Left lung (tissue), 10 donors: ENCODE results near the gene WDR20. TPM values are rescaled to one million over a fixed set of nuclear protein-coding genes. Genes with fewer than 3 reads are reported as not detected.
"Not testable (repeated sequence)": the region's sequence is repeated elsewhere in the genome, so short reads cannot be mapped to it uniquely, and the experiment has no call there.

ENCODE experiments used
- ATAC-seq: fragments of 200-7000 bp; cut with Tn5 transposase; one replicate; pipeline ENCODE4 v1.9.1; 2020; ENCODE audit warnings: moderate library complexity
- DNase-seq, 4 donors: peaks; one replicate each; pipeline ENCODE4 v3.0.0-alpha.2; 2013 to 2020
- H3K27ac ChIP-seq, 2 donors: fragments of 200-600 bp; sonication (generic) in 1 of 2; one replicate each; pipeline versions ENCODE4 v1.5.0 to v1.8.0; 2020 to 2021
- H3K27me3 ChIP-seq, 2 donors: fragments of 200-600 bp; sonication (generic) in 1 of 2; one replicate each; pipeline versions ENCODE4 v1.5.0 to v1.8.0; 2020 to 2021
- H3K36me3 ChIP-seq, 2 donors: fragments of 200-600 bp; sonication (generic) in 1 of 2; one replicate each; pipeline versions ENCODE4 v1.5.0 to v1.8.0; 2020 to 2021
- H3K4me1 ChIP-seq, 2 donors: fragments of 200-600 bp; one replicate each; pipeline ENCODE4 v1.8.0; 2021
- H3K4me3 ChIP-seq, 2 donors: fragments of 200-600 bp; sonication (generic) in 1 of 2; one replicate each; pipeline versions ENCODE4 v1.5.0 to v1.8.0; 2020 to 2021; ENCODE audit warnings: mild to moderate bottlenecking in 1 of 2
- H3K9me3 ChIP-seq, 2 donors: fragments of 200-600 bp; sonication (generic) in 1 of 2; one replicate each; pipeline versions ENCODE4 v1.5.0 to v1.8.0; 2020 to 2021
- CTCF ChIP-seq, 2 donors: fragments of 200-600 bp; sonication (generic) in 1 of 2; IDR thresholded peaks; one replicate each; pipeline versions ENCODE4 v1.5.0 to v1.8.0; 2021; ENCODE audit warnings: antibody characterized with exemption in 2 of 2
- intact Hi-C, 2 donors: fragments of 100-400 bp; cut with DNase I; formaldehyde crosslinking; loops; one replicate each; pipeline versions ENCODE4 v1.11.2 to v1.14.2; 2022
- polyA plus RNA-seq, 6 donors: library from polyadenylated mRNA; unstranded; fragments of 120-200 nt; gene quantifications; one replicate each; pipeline ENCODE4 v1.2.1, GENCODE V29; 2013; ENCODE audit not compliant: insufficient read length in 6 of 6
- total RNA-seq, 2 donors: library from RNA; stranded (reverse); fragmentation: NEBNext Ultra II Directional; extraction: Animal tissue kit (Norgen Biotek cat#: 25700); gene quantifications; one replicate each; pipeline ENCODE4 v1.2.1, GENCODE V29; 2021
- donor health status: DM: no; HTN: yes; CAD: no.
- donor health status: DM: no; HTN: no; CAD: no.

The WDR20 gene
- total and polyA plus RNA-seq, 8 donors, result 22.4 to 28.4 (median 26.2) TPM

GRCh38 chr14:102238131-102238530, 98.4 kb downstream of the WDR20 start:
- ATAC-seq (no peak), DNase-seq (no peak)
- Histone ChIP-seq H3K27ac (no peak overlapping the region), H3K4me3 (no peak overlapping the region), H3K36me3 (no peaks in the 10 kb centered on the region), H3K9me3 (no peaks in the 10 kb centered on the region), H3K4me1 (no peaks in the 10 kb centered on the region), H3K27me3 (no peaks in the 10 kb centered on the region)
- TF ChIP-seq CTCF (IDR thresholded peaks at IDR 0.05), result no peak
- intact Hi-C loops, result no loop called here

GRCh38 chr14:102238766-102239165, 99.1 kb downstream of the WDR20 start:
- H3K27me3 ChIP-seq, result no peaks in the 10 kb centered on the region
- no peak for ATAC-seq
- H3K9me3 ChIP-seq, result no peaks in the 10 kb centered on the region
- DNase-seq, result no peak
- H3K27ac ChIP-seq, result no peak overlapping the region
- no peak overlapping the region for H3K4me3 ChIP-seq
- no peaks in the 10 kb centered on the region for H3K4me1 ChIP-seq
- no peaks in the 10 kb centered on the region for H3K36me3 ChIP-seq
- intact Hi-C loops, result no loop called here
- TF ChIP-seq CTCF (IDR thresholded peaks at IDR 0.05), result no peak

GRCh38 chr14:102239231-102239630, 99.5 kb downstream of the WDR20 start:
- Histone ChIP-seq H3K27ac (no peak overlapping the region), H3K9me3 (no peaks in the 10 kb centered on the region), H3K4me1 (no peaks in the 10 kb centered on the region), H3K27me3 (no peaks in the 10 kb centered on the region), H3K4me3 (no peak overlapping the region), H3K36me3 (no peaks in the 10 kb centered on the region)
- intact Hi-C loops, result no loop called here
- DNase-seq, result no peak
- ATAC-seq, result no peak
- TF ChIP-seq CTCF (IDR thresholded peaks at IDR 0.05), result no peak

- DNase-seq, H3K4me1 ChIP-seq, ATAC-seq, H3K27me3 ChIP-seq, H3K9me3 ChIP-seq, H3K36me3 ChIP-seq, H3K4me3 ChIP-seq, intact Hi-C loops, H3K27ac ChIP-seq: not testable (repeated sequence)
Measured at GRCh38 chr14:102240481-102240880, 100.8 kb downstream of the WDR20 start.

GRCh38 chr14:102241147-102241546, 101.5 kb downstream of the WDR20 start:
- Histone ChIP-seq H3K4me3 (no peak overlapping the region), H3K27ac (no peak overlapping the region), H3K36me3 (no peaks in the 10 kb centered on the region), H3K9me3 (no peaks in the 10 kb centered on the region), H3K27me3 (no peaks in the 10 kb centered on the region), H3K4me1 (no peaks in the 10 kb centered on the region)
- no peak for TF ChIP-seq CTCF (IDR thresholded peaks at IDR 0.05)
- intact Hi-C loops, result no loop called here
- ATAC-seq, result no peak
- DNase-seq, result no peak

- H3K36me3 ChIP-seq, H3K4me1 ChIP-seq, DNase-seq, H3K27me3 ChIP-seq, ATAC-seq, H3K9me3 ChIP-seq, H3K27ac ChIP-seq, H3K4me3 ChIP-seq, intact Hi-C loops: not testable (repeated sequence)
Measured at GRCh38 chr14:102243795-102244194, 104.1 kb downstream of the WDR20 start.
